DOHH2 (cell line): ENCODE measurements around the gene PPARA.
A peak's percentile ranks its signal among the peaks of the same experiment; 100 is the strongest.

Experiments
- H3F3A ChIP-seq: fragments of 200-600 bp; sonication (generic), shearing (Covaris generic); 2 replicates; pipeline ENCODE4 v1.6.0; 2016; ENCODE audit warnings: antibody characterized with exemption, mild to moderate bottlenecking; ENCODE audit not compliant: control insufficient read depth, insufficient read depth
- H3K27ac ChIP-seq: fragments of 200-600 bp; sonication (generic); 2 replicates; pipeline ENCODE4 v1.5.1; 2014; ENCODE audit warnings: low read depth, mild to moderate bottlenecking, low read length, moderate library complexity
- H3K27me3 ChIP-seq: fragments of 200-600 bp; sonication (generic); 2 replicates; pipeline ENCODE4 v1.6.1; 2014; ENCODE audit warnings: mild to moderate bottlenecking, low read length, mixed read lengths; ENCODE audit not compliant: control insufficient read depth
- H3K36me3 ChIP-seq: fragments of 200-600 bp; sonication (generic); 2 replicates; pipeline ENCODE4 v1.6.1; 2014; ENCODE audit warnings: mild to moderate bottlenecking, low read length, moderate library complexity, mixed read lengths; ENCODE audit not compliant: control insufficient read depth
- H3K4me1 ChIP-seq: fragments of 200-600 bp; sonication (generic); 2 replicates; pipeline ENCODE4 v1.6.1; 2014; ENCODE audit warnings: mild to moderate bottlenecking, low read length, mixed read lengths; ENCODE audit not compliant: control insufficient read depth
- H3K4me2 ChIP-seq: fragments of 200-600 bp; sonication (generic); 2 replicates; pipeline ENCODE4 v1.6.0; 2014; ENCODE audit warnings: mild to moderate bottlenecking, low read length, moderate library complexity
- H3K4me3 ChIP-seq: fragments of 200-600 bp; sonication (generic); 2 replicates; pipeline ENCODE4 v1.5.1; 2014; ENCODE audit warnings: mild to moderate bottlenecking, low read length, mixed read lengths
- H3K79me2 ChIP-seq: fragments of 200-600 bp; sonication (generic); 2 replicates; pipeline ENCODE4 v1.6.1; 2014; ENCODE audit warnings: mild to moderate bottlenecking, low read length, mixed read lengths; ENCODE audit not compliant: control insufficient read depth
- H3K9me2 ChIP-seq: fragments of 200-600 bp; sonication (generic); replicated peaks from 2 replicates; pipeline ENCODE4 v1.6.1; 2014; ENCODE audit warnings: mild to moderate bottlenecking, low read length, mixed read lengths; ENCODE audit not compliant: control insufficient read depth
- H3K9me3 ChIP-seq: fragments of 200-600 bp; sonication (generic); 2 replicates; pipeline ENCODE4 v1.6.1; 2014; ENCODE audit warnings: antibody characterized with exemption, low read length, mixed read lengths; ENCODE audit not compliant: control insufficient read depth, insufficient read depth
- H4K20me1 ChIP-seq: fragments of 200-600 bp; sonication (generic); 2 replicates; pipeline ENCODE4 v1.6.0; 2014; ENCODE audit warnings: low read depth, mild to moderate bottlenecking, antibody characterized with exemption, low read length, moderate library complexity; ENCODE audit not compliant: control insufficient read depth, insufficient read depth
- CTCF ChIP-seq: fragments of 200-600 bp; sonication (generic); IDR thresholded peaks from one replicate; pipeline ENCODE4 v1.5.1; 2014; ENCODE audit warnings: antibody characterized with exemption, mild to moderate bottlenecking, low read depth, low read length; ENCODE audit not compliant: poor library complexity, severe bottlenecking
- EZH2phosphoT487 ChIP-seq: fragments of 200-600 bp; sonication (generic); IDR thresholded peaks from 2 replicates; pipeline ENCODE4 v1.6.1; 2017; ENCODE audit warnings: borderline replicate concordance, mild to moderate bottlenecking, antibody characterized with exemption, low read length, moderate library complexity, mixed read lengths

Gene PPARA

GRCh38 chr22:46117206-46118199, 32.8 kb upstream of the PPARA start:
- Histone ChIP-seq H3K36me3 (no peaks in the 10 kb centered on the region), H3K4me1 (peaks cover 5% of the 10 kb centered on the region; the same call in 1 of the 2 replicates), H3K9me2 (no peaks in the 10 kb centered on the region), H3K27ac (no peak overlapping the region), H3K4me3 (no peak overlapping the region), H3K79me2 (no peaks in the 10 kb centered on the region), H3K27me3 (no peaks in the 10 kb centered on the region), H3K4me2 (peak overlapping the region; percentile 50; the same call in 1 of the 2 replicates), H4K20me1 (no peaks in the 10 kb centered on the region), H3F3A (no peaks in the 10 kb centered on the region), H3K9me3 (no peaks in the 10 kb centered on the region)
- TF ChIP-seq CTCF (no peak), EZH2phosphoT487 (no peak)

DNA sequence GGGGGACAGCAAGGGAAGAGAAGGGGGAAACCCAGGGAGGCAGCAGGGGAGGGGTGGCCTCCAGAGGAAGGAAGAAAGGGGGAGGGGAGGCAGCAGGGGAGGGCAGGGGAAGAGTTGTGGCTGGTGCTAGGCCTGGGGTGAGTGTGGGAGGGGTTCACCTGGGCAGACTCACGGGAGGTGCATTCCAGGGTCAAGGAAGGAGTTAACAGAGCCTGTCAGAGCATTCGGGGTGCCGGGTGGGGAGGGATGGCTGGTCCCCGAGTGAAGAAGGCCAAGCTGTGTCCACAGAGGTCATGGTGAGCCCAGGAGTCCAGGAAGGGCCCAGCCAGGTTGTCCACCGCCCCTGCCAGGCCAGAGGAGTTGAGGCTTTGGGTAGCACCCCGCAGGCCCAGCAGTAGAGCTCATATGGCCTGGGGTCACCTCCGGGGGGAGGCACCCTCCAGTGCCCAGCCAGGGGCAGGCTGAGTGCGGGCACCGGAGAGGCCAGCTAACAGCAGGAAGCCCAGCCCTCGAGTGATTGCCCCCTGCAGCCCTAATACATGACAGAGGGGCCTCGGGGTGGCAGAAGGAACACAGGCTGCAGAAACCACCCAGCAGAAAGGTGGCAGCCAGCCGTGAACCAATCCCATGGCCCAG, 31.1 kb upstream of the PPARA start:
- no peak overlapping the region for H3K4me2 ChIP-seq
- peaks cover 8% of the 10 kb centered on the region; the same call in 1 of the 2 replicates for H3K4me1 ChIP-seq
- no peak overlapping the region for H3K27ac ChIP-seq
- H3K9me3 ChIP-seq: no peaks in the 10 kb centered on the region
- TF ChIP-seq EZH2phosphoT487 (no peak), CTCF (no peak)
- H3K27me3 ChIP-seq: no peaks in the 10 kb centered on the region
- H3K9me2 ChIP-seq: no peaks in the 10 kb centered on the region
- no peaks in the 10 kb centered on the region for H3K79me2 ChIP-seq
- no peaks in the 10 kb centered on the region for H3F3A ChIP-seq
- no peak overlapping the region for H3K4me3 ChIP-seq
- H3K36me3 ChIP-seq: no peaks in the 10 kb centered on the region
- H4K20me1 ChIP-seq: no peaks in the 10 kb centered on the region

GRCh38 chr22:46119729-46120419, 30.5 kb upstream of the PPARA start:
- Histone ChIP-seq H3K9me3 (no peaks in the 10 kb centered on the region), H3K4me3 (no peak overlapping the region), H3K27ac (no peak overlapping the region), H3K4me2 (no peak overlapping the region), H3K36me3 (no peaks in the 10 kb centered on the region), H4K20me1 (no peaks in the 10 kb centered on the region), H3K27me3 (no peaks in the 10 kb centered on the region), H3F3A (no peaks in the 10 kb centered on the region), H3K79me2 (no peaks in the 10 kb centered on the region), H3K9me2 (no peaks in the 10 kb centered on the region), H3K4me1 (peaks cover 8% of the 10 kb centered on the region; the same call in 1 of the 2 replicates)
- TF ChIP-seq CTCF: no peak
- no peak for TF ChIP-seq EZH2phosphoT487
